ENCODE results near the gene PKD1. TPM values are rescaled to one million over a fixed set of nuclear protein-coding genes. Genes with fewer than 3 reads are reported as not detected.
"Not testable (repeated sequence)": the region's sequence is repeated elsewhere in the genome, so short reads cannot be mapped to it uniquely, and the experiment has no call there.

PKD1 gene
- total RNA-seq, 2 donors from 2014 or later, result 66.4 to 145 TPM

DNA sequence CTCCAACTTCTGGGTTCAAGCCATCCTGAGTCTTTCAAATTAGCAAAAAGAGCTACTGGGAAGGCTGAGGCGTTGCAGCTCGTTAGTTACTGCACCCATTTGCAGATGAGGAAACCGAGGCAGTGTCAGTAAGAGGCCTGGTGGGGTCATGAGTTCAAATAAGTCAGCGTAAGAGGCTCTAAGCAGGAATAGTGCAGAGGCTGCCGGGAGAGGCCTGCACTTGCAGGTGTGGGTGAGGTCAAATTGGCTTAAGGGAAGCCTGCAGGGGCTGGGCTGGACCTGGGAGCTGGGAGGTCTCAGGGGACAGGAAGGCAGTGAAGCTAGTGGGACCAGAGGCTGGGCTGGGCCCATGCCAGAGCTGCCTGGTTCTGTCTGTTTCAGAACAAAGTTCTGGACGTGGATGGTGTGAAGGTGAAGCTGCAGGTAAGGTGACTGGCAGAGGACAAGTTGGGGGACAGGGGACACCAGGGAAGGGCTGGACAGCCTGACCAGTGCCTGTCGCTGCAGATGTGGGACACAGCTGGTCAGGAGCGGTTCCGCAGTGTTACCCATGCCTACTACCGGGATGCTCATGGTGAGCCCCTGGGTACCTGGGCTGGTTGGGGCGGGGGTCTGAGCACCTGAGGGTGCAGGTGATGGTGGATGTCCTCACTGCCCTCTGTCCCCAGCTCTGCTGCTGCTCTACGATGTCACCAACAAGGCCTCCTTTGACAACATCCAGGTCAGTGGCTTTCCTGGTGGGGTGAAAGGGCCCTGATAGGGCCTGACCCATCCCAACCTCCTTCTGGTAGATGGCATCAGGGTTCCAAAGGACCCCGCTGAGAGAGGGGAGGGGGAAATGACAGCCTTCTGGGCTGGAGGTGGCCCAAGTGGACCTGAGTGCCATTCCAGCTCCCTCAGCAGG is 15.7 kb upstream of the PKD1 start:
- ATAC-seq (no peak), DNase-seq (ENCODE audit: low spot score) (peak; percentile 58)
- Mint-ChIP-seq H3K4me3 (peak overlapping the region; percentile 66), H3K36me3 (peaks cover 5% of the 10 kb centered on the region), H3K4me1 (ENCODE audit: low read depth in 2 of 2) (peaks cover 19 to 33% of the 10 kb centered on the region in 2 donors), H3K9me3 (no peaks in the 10 kb centered on the region), H3K27ac (peak overlapping the region in 1 of 2 donors; percentile 55), H3K27me3 (no peaks in the 10 kb centered on the region)

DNA sequence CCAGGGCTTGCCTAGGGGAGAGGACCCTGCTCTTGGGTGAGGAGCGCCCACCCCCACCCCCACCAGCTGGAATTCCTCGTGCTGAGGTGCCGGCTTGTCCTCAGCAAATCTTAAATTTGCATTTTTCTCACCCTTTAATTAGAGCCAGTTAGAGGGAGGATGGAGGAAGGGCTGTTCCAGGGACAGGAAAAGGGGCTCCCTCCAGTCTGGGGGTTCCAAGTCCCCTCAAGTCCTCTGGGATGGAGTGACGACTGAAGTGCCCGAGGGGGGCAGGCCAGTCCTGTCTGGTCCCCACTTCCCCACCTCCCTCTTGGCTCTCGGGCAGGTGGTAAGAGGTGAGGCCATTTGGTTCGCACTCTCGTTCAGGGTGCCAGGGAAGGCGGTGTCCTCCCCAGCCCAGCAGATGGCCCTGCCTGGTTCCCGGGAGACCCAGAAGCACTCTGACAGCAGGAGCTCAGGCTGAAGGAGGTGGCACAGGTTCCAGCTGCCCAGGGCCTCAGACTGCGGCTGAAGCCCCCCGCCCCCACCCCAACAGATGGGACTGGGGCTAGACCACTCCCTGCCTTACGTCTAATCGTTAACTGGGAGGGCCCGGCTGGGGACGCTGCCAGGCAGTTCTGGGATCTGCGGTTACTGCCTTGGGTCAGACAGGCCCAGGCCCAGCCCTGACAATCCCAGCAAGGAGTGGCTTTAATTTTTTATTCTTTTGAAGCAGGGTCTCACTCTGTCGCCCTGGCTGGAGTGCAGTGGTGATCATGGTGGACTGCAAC is 14.9 kb upstream of the PKD1 start:
- Mint-ChIP-seq H3K27ac (peak overlapping the region in 1 of 2 donors; percentile 55), H3K27me3 (no peaks in the 10 kb centered on the region), H3K36me3 (peaks cover 5% of the 10 kb centered on the region), H3K4me1 (ENCODE audit: low read depth in 2 of 2) (peaks cover 14 to 29% of the 10 kb centered on the region in 2 donors), H3K4me3 (peak overlapping the region; percentile 66), H3K9me3 (no peaks in the 10 kb centered on the region)
- peak; percentile 62 for DNase-seq (ENCODE audit: low spot score)
- ATAC-seq, result no peak

GRCh38 chr16:2149630-2150417 is 14.1 kb upstream of the PKD1 start:
- H3K4me3 Mint-ChIP-seq, result no peak overlapping the region

DNA sequence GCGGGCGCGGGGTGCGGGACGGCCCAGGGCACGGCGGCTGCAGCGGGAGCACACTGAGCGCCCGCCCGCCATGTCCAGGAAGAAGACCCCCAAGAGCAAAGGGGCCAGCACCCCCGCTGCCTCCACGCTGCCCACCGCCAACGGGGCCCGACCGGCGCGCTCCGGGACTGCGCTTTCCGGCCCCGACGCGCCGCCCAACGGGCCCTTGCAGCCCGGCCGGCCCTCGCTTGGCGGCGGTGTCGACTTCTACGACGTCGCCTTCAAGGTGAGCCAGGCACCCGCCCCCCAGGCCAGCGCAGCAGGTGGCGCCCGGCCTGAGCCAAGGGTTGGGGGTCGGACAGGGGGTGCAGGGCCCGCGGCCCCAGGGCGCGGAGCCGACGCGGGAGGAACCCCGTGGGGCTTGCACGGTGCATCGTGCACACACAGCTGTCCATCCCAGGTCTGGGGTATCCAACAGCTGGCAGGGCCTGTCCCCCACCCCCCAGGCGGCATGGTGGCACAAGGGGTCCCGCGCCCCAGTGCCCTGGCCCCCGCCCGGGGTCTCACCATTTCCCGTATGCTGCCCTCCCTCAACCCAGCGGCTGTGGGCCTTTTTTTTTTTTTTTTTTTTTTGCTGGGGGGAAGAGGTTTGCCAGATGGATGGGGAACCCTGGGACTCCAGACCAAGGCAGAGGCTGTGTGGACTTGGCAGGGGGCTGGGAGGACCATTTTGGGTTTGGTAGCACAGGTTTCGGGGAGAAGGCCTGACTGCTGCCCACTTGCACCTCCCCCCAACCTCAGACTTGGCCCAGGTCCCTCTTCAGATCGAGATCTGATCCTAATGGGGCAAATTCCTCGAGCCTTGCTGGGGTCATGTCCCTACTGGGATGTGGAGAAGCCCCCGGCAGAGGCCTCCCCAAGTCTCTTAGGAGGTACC is 13.3 kb upstream of the PKD1 start:
- H3K9me3 Mint-ChIP-seq, result no peaks in the 10 kb centered on the region
- peaks cover 7 to 19% of the 10 kb centered on the region in 2 donors for H3K4me1 Mint-ChIP-seq (ENCODE audit: low read depth in 2 of 2)
- peak; percentile 0 to 21 for ATAC-seq
- H3K36me3 Mint-ChIP-seq, result peaks cover 5% of the 10 kb centered on the region
- peak; percentile 58 for DNase-seq (ENCODE audit: low spot score)
- H3K4me3 Mint-ChIP-seq, result peak overlapping the region; percentile 49
- H3K27me3 Mint-ChIP-seq, result no peaks in the 10 kb centered on the region
- H3K27ac Mint-ChIP-seq, result no peak overlapping the region

More at GRCh38 chr16:2149630-2150417, 14.1 kb upstream of the PKD1 start:
- Mint-ChIP-seq H3K4me1 (ENCODE audit: low read depth in 2 of 2) (peaks cover 14 to 26% of the 10 kb centered on the region in 2 donors), H3K36me3 (peaks cover 5% of the 10 kb centered on the region), H3K27ac (no peak overlapping the region), H3K9me3 (no peaks in the 10 kb centered on the region), H3K27me3 (no peaks in the 10 kb centered on the region)
- DNase-seq (ENCODE audit: low spot score), result peak; percentile 55
- no peak for ATAC-seq

DNA sequence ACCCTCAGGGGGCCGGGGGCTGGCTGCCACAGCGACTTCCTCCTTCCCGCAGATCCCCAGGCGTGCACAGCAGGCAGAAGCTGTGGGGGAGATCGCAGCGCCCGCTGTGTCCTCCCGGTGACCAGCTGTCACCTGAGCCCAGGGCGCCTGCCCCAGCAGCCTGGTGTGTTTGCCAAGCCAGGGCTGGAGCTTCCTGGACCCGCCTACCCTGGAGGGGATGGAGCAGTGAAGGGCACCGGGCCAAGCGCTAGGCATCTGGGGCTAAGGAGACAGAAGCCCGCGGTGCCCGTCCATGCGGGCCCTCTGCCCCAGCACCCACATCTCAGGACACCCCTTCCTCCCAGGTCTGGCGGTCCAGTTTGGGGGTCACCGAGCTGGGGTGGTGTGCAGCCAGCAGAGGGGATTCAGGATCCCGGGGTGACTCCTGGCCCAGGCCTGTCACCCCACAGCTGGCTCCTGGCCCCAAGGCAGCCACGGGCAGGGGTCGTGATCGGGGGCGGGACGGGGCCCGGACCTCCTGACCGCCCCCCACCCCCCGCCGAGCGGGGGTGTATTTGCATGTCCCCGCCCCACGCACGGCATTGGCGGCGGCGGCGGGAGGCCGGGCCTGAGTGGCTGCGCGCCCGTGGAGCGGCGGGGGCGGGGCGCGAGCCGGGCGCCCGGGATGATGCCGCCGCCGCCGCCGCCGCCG is 12.4 kb upstream of the PKD1 start, which contains the start of gene RAB26:
TSS of gene RAB26 (plus strand) at position 645 of the 691 bp plus-strand sequence. CDS start 159 bp downstream, outside the sequence.
- Mint-ChIP-seq H3K4me3 (peak within 1 kb of the TSS; percentile 49), H3K27ac (no peak within 1 kb of the TSS), H3K9me3 (no peaks in the 10 kb centered on the region), H3K27me3 (no peaks in the 10 kb centered on the region), H3K36me3 (peaks cover 5% of the 10 kb centered on the region), H3K4me1 (ENCODE audit: low read depth in 2 of 2) (peaks cover 4 to 13% of the 10 kb centered on the region in 2 donors)
- DNase-seq (ENCODE audit: low spot score) (peak; percentile 60), ATAC-seq (peak; percentile 64 to 79)

- Mint-ChIP-seq H3K36me3 (peaks cover 5% of the 10 kb centered on the region), H3K9me3 (no peaks in the 10 kb centered on the region), H3K4me3 (no peak overlapping the region), H3K27ac (no peak overlapping the region), H3K27me3 (no peaks in the 10 kb centered on the region), H3K4me1 (ENCODE audit: low read depth in 2 of 2) (peaks cover 4 to 10% of the 10 kb centered on the region in 2 donors)
- no peak for ATAC-seq
- peak; percentile 46 for DNase-seq (ENCODE audit: low spot score)
Observed at GRCh38 chr16:2147378-2147777, 11.7 kb upstream of the PKD1 start.

DNA sequence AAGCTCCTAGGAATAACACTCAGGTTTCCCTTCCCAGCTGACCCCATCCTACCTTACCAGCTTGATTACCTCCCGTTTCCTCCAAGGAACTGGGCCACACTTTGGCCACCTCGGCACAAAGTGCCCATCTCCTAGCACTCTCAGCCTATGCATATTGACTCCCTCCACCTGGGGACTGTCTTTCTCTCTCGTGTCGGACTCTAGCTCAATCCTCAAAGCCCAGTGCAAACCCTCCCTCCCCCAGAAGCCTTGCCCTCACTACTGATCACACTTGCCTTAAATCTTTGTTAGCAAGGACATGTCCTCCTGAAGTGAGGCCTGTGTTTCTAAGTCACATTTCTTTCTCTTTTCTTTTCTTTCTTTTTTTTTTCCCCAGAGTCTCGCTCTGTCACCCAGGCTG is 10.1 kb upstream of the PKD1 start:
- H3K27me3 Mint-ChIP-seq, result no peaks in the 10 kb centered on the region
- ATAC-seq (no peak), DNase-seq (ENCODE audit: low spot score) (no peak)
- H3K27ac Mint-ChIP-seq, result no peak overlapping the region
- no peak overlapping the region for H3K4me3 Mint-ChIP-seq
- H3K9me3 Mint-ChIP-seq, result no peaks in the 10 kb centered on the region
- peaks cover 5 to 6% of the 10 kb centered on the region in 2 donors for H3K4me1 Mint-ChIP-seq (ENCODE audit: low read depth in 2 of 2)
- no peaks in the 10 kb centered on the region for H3K36me3 Mint-ChIP-seq

- H3K36me3 Mint-ChIP-seq, result no peaks in the 10 kb centered on the region
- H3K4me3 Mint-ChIP-seq, result no peak overlapping the region
- no peaks in the 10 kb centered on the region for H3K27me3 Mint-ChIP-seq
- DNase-seq (ENCODE audit: low spot score) (no peak), ATAC-seq (no peak)
- no peak overlapping the region for H3K27ac Mint-ChIP-seq
- no peaks in the 10 kb centered on the region for H3K9me3 Mint-ChIP-seq
- peaks cover 6 to 8% of the 10 kb centered on the region in 2 donors for H3K4me1 Mint-ChIP-seq (ENCODE audit: low read depth in 2 of 2)
Observed at GRCh38 chr16:2143878-2144485, 8.3 kb upstream of the PKD1 start.

GRCh38 chr16:2142942-2143877 is 7.5 kb upstream of the PKD1 start:
- no peaks in the 10 kb centered on the region for H3K9me3 Mint-ChIP-seq
- H3K27me3 Mint-ChIP-seq, result no peaks in the 10 kb centered on the region
- ATAC-seq (no peak), DNase-seq (ENCODE audit: low spot score) (no peak)
- H3K36me3 Mint-ChIP-seq, result no peaks in the 10 kb centered on the region
- H3K4me1 Mint-ChIP-seq (ENCODE audit: low read depth in 2 of 2), result peaks cover 6 to 8% of the 10 kb centered on the region in 2 donors
- no peak overlapping the region for H3K4me3 Mint-ChIP-seq
- H3K27ac Mint-ChIP-seq, result no peak overlapping the region

DNA sequence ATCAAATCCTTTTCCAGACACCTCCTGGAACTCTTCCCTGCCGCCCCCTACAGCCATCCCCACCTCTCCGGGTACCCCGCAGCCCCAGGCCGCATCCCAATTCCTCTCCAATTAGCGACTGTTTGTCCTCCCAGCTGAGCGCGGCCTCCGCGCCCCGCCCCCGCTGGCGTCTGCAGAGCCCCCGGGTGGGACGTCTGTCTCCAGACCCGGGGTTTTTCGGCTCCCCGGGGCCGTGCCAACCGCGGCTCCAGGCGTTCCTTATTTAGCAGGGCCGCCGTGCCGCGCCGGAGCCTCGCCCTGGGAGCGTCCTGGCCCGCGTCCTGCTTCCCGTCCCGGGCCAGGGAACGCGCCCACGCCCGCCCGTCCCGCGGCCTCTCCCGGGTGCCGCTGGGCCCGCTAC is 627 bp downstream of the PKD1 start:
- not testable (repeated sequence) for H3K27ac Mint-ChIP-seq; H3K27me3 Mint-ChIP-seq; DNase-seq (ENCODE audit: low spot score); ATAC-seq; H3K4me1 Mint-ChIP-seq (ENCODE audit: low read depth in 2 of 2); H3K36me3 Mint-ChIP-seq; H3K9me3 Mint-ChIP-seq
- H3K4me3 Mint-ChIP-seq, result peak overlapping the region; percentile 71

DNA sequence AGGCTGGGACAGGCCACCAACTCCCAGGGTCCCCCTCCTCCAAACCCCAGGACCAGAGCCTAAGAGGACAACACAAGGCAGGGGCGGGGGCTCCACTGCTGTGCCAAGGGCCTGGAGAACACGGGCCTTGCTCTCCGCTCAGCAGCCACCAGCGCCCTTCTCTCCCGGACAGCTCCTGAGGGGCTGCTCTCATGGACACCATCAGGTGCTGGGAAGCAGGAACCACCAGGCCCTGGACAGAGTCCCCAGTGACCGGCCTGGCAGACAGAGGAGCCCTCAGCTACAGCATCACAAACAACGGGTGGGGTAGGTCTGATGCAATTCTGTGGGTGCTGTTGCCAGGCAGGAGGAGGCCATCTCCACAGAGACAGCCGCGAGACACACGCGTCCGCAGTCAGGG is 1.9 kb downstream of the PKD1 start:
- not testable (repeated sequence) for H3K9me3 Mint-ChIP-seq; DNase-seq (ENCODE audit: low spot score); H3K27ac Mint-ChIP-seq; H3K36me3 Mint-ChIP-seq; H3K27me3 Mint-ChIP-seq; ATAC-seq; H3K4me1 Mint-ChIP-seq (ENCODE audit: low read depth in 2 of 2); H3K4me3 Mint-ChIP-seq

All from natural killer cell treated with Interleukin-12 subunit alpha and Interleukin-12 subunit beta and Interleukin-15 and Interleukin-18, amount 100 ng/mL, for 72 hours (primary cell).